B cell (primary cell): ENCODE data around the gene PRELID1.

Experiments used
- EZH2 ChIP-seq: IDR thresholded peaks from 2 replicates; pipeline ENCODE4 v1.6.1; 2012; ENCODE audit warnings: borderline replicate concordance, low read depth, mild to moderate bottlenecking, moderate library complexity, low read length; ENCODE audit not compliant: insufficient read depth, poor library complexity, severe bottlenecking
- TF ChIP-seq, protein P1 (sequence below): fragments of 200-600 bp; IDR thresholded peaks from one replicate; pipeline ENCODE4 v1.8.0; 2022; ENCODE audit warnings: antibody characterized with exemption, mild to moderate bottlenecking

DNA sequence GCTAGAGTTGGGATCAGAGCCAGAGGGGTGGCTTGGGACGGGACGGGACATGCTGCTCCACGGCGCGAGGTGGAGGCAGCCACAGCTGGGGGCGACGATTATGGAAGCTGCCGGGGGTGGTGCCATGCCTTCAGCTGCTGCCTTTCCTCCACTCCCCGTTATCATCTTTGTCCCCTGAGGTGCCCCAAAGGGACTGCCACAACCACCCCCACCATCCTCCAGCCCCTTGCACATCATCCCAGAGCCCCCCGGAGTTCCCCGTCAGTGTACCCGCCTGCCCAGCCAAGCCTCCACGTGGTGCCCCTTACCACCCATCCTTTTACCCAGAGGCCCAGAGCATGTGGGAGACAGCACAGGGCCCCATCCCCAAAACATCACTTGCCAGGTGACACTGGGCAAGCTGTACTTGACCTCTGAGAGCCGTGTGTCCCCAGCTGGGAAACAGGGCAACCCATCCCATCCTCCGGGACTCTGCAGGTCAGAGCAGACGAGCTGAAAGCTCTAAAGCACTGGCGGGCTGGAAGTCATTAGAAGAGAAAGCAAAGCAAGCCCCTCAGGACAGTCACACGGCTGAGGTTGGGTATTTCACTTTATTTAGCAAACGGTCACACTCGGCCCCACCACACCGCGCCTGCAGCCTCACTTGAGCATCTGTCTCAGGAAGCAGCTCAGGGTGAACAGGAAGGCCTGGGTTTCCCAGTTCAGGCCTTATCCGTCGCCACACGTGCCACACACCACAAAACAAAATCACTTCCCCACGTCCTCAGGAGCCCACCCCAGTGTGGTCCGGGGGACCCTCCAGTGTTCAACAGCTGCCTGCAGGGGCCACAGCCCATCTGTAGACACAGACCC lies 27.6 kb downstream of the PRELID1 start:
- TF ChIP-seq, protein P1, sequence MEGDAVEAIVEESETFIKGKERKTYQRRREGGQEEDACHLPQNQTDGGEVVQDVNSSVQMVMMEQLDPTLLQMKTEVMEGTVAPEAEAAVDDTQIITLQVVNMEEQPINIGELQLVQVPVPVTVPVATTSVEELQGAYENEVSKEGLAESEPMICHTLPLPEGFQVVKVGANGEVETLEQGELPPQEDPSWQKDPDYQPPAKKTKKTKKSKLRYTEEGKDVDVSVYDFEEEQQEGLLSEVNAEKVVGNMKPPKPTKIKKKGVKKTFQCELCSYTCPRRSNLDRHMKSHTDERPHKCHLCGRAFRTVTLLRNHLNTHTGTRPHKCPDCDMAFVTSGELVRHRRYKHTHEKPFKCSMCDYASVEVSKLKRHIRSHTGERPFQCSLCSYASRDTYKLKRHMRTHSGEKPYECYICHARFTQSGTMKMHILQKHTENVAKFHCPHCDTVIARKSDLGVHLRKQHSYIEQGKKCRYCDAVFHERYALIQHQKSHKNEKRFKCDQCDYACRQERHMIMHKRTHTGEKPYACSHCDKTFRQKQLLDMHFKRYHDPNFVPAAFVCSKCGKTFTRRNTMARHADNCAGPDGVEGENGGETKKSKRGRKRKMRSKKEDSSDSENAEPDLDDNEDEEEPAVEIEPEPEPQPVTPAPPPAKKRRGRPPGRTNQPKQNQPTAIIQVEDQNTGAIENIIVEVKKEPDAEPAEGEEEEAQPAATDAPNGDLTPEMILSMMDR, result no peak
- TF ChIP-seq EZH2, result no peak
